ENCODE data around the gene ZNF408.

- no peak for TF ChIP-seq CTCF (IDR thresholded peaks at IDR 0.05)
- TF ChIP-seq CHD2 (IDR thresholded peaks at IDR 0.05; ENCODE audit: low read length, partially characterized antibody), result no peak
- no peak for TF ChIP-seq RAD21 (IDR thresholded peaks at IDR 0.05; ENCODE audit: low read length)
- TF ChIP-seq SMC3 (IDR thresholded peaks at IDR 0.05; ENCODE audit: low read depth, low read length), result no peak
- TF ChIP-seq NRF1 (IDR thresholded peaks at IDR 0.05; ENCODE audit: low read depth, low read length), result no peak
- TF ChIP-seq EZH2phosphoT487 (IDR thresholded peaks at IDR 0.05; ENCODE audit: borderline replicate concordance, low read depth), result no peak
- no peak for TF ChIP-seq REST (IDR thresholded peaks at IDR 0.05; ENCODE audit: low read depth, low read length)
- no peak for TF ChIP-seq SIN3A (IDR thresholded peaks at IDR 0.05; ENCODE audit: borderline replicate concordance, low read depth, low read length)
- TF ChIP-seq USF2 (IDR thresholded peaks at IDR 0.05; ENCODE audit: borderline replicate concordance, low read depth, low read length), result no peak
- no peak for TF ChIP-seq MAX (IDR thresholded peaks at IDR 0.05; ENCODE audit: low read depth)
- no peak for TF ChIP-seq EP300 (IDR thresholded peaks at IDR 0.05; ENCODE audit: borderline replicate concordance in 1 of 2, low read depth in 1 of 2, low read length in 1 of 2)
- no peak for TF ChIP-seq USF1 (IDR thresholded peaks at IDR 0.05; ENCODE audit: borderline replicate concordance, low read depth)
Observed at GRCh38 chr11:46733234-46733633, 32.4 kb downstream of the ZNF408 start.
